GM18498 (cell line): ENCODE results near the gene SC5D.

Experiments
- ATAC-seq: cut with Tn5 transposase; IDR thresholded peaks from one replicate; pipeline ENCODE4 v1.9.1; 2021; ENCODE audit warnings: mild to moderate bottlenecking, moderate library complexity; ENCODE audit not compliant: unreplicated experiment

SC5D gene

DNA sequence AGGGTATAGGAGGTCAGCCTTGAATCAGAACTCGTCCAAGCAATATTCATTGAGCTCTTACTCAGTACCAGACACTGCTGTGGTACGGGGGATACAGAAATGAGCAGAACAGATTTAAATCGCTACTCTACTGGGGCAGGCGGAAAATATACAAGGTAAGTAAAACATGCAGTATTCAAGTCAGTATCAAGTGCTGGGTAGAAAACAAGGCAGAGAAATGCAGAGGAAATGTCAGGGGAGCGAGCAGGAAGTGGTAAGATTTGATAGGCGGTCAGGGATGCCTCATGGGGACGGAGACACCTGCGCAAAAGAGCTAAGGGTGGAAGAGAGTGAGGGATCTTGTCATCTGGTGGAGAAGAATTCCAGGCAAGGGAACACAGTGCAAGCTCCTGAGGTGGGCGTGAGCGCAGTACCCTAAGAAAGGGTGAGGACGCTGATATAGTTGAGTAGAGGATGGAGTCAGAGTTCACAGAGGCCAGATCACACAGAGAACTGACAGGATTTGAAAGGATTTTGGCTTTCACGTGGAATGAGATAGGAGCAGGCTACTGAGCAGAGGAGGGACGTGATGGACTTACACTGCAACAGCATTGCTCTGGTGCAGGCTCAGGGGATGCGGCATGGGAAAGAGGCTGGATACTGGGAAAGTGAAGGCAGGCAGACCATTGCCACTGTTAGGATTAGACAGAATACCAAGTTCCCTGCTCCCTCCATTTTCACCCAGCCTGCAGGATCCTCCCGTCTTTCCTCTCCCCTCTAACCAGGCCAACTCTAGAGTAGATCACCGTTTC lies 35.8 kb downstream of the SC5D start:
- ATAC-seq: no peak

DNA sequence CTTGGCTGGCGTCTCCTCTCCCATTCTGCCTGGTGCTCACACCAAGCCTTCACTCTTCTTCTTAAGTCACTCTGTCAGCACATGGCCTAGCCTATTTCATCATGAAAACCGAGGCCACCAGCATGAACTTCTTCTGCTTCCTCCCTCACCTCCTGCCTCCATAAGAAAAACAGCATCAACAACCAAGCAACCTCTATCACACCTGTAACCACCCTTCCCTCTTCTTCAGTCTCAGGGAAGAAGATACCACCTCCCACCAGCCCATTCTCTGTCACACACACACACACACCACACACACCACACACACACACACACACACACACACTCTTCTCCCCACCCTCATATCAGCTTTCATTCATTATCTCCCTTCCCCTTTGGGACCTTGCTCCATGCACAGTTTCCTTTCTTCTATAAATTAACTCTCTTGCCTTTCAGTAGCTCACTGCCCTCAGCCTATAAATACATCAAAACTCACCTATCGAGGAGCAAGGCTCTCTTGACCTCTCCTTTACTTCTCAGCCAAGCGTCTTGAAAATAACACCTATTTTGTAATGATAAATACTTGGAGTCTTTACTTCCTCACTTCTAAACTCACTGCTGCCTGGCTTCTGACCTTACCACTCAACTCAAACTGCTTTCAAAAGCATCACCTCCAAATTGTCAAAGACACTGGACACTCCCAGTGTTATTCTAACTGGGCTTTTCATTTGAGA lies 36.6 kb downstream of the SC5D start:
- ATAC-seq: no peak

DNA sequence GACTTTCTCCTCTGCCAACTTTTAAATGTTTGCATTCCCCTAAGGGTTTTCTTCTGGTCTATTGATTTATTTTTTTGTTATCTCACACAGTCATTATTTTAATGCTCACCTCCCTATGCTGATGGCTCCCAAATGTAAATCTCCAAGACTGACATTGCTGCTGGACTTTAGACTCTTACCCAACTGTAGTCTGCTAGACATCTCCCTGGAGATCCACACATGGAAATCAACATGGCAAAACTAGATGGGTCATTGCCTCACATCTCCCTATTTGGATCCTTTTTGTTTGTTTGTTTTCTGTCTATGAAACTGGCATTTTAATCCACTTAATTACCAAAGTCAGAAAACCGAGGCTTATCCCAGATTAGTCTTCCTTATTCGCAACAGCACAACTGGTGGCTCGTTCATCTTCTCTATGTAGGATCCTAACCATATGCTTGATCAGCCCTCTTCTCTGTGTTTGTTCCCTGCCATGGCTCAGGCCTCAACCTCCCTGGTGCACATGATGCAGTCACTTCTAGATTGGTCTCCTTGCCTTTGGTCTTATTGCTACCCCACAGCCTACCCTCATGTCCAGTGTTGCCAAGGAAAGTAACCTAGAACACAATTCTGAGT lies 37.3 kb downstream of the SC5D start:
- ATAC-seq: no peak

DNA sequence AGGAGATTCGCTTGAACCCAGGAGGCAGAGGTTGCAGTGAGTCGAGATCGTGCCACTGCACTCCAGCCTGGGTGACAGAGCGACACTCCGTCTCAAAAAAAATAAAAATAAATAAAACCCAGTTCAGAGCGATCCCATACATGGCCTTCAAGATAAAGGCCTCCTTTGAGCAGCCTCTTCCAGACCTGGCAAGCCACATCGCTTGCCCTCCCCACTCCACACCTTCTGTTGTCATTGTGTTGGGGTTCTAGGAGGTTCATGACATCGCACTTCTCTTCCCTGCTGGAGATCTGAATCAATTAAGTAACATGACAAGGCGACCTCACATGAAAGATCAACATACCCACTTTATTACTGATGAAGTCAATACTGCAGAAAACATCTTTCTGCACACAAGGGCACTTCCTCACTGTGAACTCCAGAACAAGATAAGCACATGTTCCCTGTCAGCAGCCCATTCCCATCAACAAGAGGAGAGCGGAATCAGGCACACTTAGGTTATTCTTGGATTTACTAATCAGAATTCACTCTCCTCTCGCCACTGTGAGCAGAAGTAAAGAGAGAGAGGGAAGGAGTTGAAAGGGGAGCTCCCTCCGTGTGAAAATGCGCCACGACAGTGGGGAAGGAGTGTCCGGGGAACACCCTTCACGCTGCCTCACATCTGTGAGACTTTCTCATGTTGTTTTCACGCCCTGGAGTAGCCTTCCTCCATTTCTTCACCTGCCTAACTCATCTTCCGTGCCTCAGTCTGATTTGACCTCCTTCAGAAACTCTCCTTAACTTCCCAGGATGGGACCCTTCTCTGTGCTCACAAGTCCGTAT lies 38.3 kb downstream of the SC5D start:
- no peak for ATAC-seq

DNA sequence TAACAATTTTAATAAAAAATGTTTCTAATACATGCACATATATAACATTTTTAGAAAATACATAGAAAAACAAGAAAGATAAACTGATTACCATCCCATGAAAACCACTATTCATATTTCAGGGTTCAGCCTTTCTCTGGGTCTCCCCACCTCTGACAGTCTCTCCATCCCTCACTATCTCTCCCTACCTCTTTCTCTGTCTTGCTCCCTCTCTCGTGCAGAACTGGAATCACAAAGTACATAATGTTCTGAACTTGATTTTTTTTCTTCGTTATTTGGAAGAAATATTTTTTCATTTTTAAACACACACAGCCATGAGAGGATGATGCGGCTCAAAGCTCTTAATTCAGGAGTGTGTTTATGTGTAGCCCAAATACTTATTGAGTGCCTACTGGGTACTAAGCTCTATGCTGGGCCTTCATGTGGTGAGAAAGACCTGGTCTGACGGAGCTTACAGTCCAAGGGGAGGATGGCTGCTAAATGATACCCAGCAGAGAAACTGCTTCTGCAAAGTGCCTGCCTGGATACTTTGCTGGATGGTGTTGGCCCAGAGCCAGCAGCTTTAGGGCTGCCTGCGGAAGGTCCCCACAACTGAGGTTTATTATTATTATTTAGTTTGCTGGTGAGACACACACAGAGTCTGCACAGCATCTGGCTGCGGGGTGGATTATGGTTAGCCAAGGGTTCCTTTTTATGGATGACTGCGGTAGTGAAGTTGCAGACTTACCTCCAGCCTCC lies 42.6 kb downstream of the SC5D start:
- no peak for ATAC-seq

DNA sequence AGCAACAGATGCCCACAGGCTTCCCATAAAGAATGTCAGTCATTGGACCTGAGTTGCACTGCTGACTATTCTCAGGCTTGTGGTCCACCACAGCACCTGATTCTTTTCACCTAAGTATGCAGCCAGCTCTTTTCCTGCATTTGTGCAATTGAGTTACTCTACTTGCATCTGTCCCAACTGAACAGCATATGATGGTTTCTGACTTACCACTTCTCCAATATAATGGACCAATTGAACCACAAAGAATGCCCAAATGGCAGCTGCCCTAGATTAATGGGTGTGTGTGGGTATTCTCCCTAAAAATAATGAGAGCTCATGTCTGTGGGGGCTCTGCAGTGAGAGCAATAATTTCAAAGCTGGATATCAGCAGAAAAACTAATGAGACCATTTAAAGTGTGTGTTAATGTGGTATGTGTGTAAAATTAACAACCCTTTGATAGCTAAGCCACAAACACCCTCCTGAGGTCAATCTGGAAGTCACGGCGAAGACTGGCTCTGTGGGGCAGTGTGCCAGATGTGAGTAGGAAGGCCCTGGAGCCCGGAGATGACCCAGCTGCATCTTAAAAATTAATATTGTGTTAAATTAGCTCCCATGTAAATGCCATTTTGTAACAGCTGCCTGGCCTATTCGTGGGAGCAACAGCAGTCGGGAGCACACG lies 43.8 kb downstream of the SC5D start:
- no peak for ATAC-seq

DNA sequence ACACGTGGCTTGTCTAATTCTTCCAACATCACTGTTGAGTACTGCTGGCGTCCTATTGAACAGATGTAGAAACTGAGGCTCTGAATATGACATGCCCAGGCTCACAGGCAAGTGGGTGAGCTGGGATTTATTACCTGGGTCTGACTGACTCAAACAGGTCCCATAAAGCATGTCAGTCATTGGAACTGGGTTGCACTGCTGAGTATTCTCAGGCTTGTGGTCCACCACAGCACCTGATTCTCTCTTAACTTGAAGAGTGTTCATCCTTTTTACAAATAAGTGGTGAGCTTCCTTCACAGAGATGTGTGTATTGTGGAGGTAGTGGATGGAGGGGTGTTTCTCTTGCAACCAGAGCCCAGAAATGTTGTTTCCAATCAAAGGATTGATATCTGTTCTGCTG lies 44.5 kb downstream of the SC5D start:
- peak; percentile 46 for ATAC-seq

DNA sequence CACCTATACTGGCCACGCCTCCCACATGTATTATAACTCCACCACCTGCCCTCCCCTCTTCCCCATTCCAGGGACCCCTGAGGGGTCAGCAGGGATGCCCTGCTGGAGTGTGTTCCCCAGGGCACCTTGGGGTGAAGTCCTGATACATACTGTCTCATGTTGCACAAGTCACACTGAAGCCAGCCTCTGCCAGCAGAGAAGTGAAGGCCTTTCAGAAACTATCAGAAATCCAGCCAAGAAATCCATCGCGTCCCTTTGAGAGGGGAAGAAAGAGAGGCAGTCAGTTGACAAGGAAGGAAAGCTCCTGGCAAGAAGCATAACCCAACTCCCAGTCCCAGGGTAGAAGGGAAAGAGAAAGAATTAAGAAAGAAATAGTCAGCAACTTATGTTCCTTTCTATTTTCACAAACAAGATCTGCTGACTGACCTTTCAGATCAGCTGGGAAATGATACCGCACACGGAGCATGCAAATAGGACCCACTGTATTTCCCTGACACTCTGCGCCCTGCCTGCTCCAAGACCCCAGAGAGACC lies 45.2 kb downstream of the SC5D start:
- no peak for ATAC-seq

DNA sequence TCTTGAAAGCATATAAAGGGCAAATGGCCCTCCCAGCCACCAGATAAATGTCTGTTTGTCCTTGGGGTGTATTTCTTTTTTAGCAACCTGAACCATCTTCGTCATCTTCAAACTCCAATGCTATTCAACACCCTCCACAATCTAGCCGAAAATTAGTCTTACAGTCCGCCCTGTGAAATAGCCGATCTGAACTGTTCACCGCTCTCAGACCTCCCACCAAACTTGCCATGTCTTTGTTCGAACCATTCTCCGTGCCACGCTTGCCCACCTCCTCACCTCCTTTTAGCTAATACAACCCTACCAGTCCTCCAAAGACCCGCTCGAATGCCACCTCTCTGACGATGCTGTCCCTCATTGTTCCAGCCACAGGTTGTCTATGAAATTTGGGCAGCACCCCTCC lies 46.0 kb downstream of the SC5D start:
- ATAC-seq: no peak

DNA sequence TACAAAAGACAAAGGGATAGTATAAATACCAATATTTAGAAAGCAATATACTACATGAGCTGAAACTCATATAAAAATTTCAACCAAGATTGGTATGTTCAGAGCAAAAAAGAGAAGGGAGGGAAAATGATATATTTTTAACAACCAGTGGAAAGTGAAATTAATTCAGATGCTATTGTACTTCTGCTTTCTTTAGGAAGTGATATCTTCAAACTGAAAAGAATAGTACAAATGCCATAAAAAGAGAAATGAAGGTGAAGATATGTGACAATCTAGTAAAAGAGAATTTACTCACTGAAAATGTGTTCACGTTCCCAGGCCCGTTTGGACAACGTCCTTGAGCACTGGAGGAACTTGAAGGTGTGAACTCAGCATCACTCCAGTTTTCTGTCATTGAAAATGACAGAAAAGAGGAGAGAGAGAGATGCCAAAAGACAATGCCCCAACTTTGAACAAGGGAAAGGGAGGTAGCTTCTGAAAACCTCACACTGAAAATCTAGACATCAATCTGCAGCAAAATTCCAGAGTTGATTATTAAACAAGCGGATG lies 47.5 kb downstream of the SC5D start:
- ATAC-seq: no peak

DNA sequence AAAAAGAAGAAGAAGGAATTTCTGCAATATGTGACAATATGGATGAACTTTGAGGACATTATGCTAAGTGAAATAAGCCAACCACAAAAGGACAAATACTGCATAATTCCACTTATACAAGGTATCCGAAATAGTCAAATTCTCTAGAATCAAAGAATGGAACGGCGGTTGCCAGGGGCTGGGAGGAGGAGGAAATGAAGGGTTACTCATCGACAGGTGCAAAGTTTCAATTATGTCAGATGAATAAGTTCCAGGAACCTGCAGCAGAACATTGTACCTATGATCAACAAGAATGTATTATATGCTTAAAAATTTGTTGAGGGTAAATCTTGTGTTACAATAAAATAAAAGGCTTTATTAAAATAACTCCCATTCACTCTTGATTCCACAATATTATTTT lies 49.0 kb downstream of the SC5D start:
- ATAC-seq: no peak

DNA sequence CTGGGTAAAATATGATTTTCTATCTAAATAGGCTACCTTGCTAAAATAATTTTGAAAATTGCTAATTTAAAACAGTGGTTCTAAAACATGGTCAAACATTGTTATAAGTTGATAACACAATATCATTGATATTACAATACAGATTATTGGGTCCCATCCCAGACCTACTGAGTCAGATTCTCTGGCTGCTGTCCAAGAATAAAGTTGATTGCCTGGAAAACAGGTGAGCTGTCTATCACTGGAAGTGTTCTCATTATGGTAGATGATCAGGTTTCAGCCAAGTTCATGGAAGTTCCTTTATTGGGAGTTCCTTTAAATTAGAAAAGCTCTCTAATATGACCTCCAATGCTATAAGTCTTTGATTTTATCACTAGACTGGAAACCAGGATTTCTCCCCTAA lies 52.3 kb downstream of the SC5D start:
- ATAC-seq: no peak

DNA sequence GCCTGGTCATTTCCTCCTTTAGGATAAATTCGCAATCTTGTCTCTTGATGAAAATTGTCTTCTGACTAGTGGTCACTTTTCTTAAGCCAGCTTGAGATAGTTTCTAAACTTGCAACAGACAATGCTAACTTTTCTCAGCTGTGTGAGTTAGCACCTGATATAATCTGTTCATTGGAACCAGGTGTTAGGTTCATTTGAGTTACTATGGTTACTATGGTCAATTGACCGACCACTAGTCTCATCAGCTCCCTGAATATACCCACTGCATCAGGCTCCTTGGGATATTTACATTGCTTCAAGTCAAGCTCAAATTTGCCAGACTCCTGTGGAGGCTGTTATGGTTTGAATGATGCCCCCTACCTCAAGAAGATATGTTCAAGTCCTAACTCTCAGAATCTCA lies 54.5 kb downstream of the SC5D start:
- ATAC-seq: no peak

DNA sequence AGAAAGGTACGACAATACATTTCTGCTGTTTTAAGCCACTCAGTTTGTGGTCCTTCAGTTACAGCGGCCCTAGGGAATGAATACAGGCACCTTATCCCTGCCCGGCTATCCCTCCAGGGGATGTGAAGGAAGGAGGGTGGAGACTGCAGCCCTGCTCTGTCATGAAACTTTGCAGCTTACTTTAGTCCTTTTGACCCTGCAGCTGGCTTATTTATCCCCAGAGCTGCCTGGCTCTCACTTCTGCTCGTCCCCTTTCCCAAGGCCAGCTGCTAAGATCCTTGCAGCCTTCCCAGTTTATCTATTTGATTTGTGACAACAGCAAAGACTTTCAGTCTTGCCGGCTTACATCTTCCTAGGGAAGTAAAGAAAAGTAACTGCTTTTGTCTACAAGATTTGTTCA lies 55.2 kb downstream of the SC5D start:
- no peak for ATAC-seq

DNA sequence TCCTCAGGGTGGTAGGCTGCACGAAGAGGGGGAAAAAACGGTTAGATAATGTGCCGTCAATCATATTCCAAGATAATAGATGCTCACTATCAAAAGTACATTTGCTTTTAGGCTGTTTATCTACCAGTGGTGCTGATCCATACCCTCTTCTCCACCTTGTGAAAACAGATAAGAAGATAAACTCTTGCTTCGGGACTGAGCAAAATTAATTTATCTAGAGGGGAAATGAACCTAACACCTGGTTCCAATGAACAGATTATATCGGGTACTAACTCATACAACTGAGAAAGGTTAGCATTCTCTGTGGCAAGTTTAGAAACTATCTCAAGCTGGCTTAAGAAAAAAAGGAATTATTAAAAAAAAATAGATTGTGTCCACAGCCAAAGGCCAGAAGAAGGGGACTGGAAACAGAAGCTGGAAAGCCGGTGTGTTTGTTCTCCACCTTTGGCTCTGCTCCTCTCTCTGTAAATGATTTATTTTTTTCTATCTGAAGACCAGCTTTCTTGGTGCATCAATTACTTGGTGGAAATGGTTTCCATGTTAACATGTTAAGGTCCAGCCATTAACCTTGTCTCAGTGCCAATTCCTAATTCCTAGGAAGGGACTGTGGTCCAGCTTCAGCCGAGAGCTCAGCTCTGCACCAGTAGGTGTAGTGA lies 55.8 kb downstream of the SC5D start:
- ATAC-seq: no peak

DNA sequence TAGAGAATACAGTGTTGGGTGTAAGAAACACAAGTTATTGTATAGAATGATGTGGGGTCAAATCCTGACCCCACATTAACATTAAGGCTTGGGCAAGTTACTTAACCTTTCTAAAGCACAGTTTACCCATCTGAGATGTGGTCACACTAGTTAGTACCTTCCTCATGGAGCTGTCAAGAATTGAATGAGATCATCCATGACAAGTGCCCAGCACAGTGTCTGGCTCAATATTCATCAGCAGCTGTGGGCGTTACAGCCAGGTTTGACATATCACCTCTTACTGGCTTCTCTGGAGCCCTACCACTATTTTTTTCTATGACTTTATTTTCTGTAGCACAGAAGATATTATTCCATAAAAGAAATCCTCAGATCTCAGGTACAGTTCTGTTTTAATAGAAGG lies 57.2 kb downstream of the SC5D start:
- no peak for ATAC-seq

DNA sequence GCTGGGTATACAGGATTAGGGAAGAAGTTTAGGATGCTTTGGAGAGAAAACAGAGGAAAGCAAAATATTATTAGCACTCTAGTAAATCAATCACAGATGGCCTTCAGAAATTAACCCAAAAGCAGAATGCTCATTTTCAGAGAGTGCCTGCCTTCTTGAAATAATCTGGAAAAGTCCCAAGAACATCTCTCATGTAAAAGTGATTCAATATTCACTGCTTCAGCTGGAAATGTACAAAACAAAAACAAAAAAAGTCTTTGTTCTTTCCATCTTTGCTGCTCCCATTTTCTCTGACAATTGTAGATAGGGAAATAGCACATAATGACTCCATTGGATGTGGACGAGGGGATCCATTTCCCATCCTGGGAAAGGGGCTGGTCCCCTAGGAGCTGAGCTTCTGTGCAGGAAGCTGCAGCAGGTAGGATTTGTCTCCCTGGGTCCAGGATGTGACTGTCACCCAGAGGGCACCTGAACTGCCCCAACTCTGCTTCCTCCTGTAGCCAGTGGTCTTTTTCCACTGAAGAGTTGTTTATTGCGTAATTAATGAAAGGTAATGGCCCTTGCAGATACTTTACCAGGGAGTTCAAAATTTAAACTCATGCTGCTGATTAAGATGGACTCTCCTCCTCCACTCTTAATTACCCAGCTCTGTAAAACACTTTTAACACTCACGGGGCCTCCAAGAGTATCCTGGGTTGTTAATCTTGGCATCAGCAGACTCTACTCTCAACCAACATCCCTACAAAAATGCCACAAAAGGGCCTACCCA lies 57.9 kb downstream of the SC5D start:
- ATAC-seq: no peak

DNA sequence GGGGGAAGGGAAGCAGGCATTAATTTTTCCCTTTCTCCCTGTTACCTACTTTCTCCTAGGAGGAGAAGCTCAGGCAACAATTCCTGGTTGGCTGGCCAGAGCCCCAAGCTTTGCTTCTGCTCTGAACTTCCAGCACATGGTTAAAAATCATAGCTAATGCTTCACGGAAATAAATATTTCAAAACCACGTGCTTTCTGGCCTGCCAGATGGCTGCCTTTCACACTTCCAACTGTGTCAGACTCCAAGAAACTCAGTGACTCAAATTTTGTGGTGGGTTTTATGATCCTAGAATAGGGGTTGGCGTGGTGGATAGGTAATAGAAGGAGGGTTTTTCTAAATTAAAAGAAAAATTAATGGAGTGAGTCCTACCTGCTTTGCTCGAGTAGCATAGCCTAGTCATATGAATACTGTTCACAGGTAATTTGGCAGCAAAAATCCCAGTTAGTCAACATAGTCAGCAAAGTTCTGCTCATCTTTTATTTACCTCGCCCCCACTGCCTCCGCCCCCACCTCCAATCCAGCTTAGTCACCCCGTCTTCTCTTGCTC lies 58.6 kb downstream of the SC5D start:
- no peak for ATAC-seq
